ENCODE data around the gene ST3GAL3. TPM values are rescaled to one million over a fixed set of nuclear protein-coding genes. Genes with fewer than 3 reads are reported as not detected.
A peak's percentile ranks its signal among the peaks of the same experiment; 100 is the strongest.

The ST3GAL3 gene
- total RNA-seq, 4 donors from 2014 or later: 30.2 to 41.4 (median 33.2) TPM

DNA sequence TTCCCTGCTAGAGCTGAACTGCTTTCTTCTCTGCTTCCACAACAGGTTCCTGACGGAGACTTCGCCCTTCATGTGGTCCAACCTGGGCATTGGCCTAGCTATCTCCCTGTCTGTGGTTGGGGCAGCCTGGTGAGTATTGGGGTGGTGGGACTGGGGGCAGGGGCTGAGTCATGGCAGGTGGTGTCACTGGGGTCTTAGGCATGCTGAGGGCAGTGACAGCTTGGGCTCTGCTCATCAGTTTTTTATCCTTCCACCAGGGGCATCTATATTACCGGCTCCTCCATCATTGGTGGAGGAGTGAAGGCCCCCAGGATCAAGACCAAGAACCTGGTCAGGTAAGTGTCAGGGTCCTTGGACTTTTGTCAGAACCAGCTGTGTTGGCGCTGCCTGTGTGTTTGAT lies 268.7 kb downstream of the ST3GAL3 start:
- Histone ChIP-seq H3K4me1 (peaks cover 4 to 68% (median 37%) of the 10 kb centered on the region in 3 donors), H3K9me3 (no peaks in the 10 kb centered on the region), H3K36me3 (peaks cover 0 to 46% of the 10 kb centered on the region in 2 donors), H3K27ac (peak overlapping the region in 2 of 4 donors; percentile 91 to 92), H3K4me3 (peak overlapping the region; percentile 60 to 70), H3K27me3 (no peaks in the 10 kb centered on the region)
- no peak for TF ChIP-seq POLR2A (IDR thresholded peaks at IDR 0.05)
- no peak for TF ChIP-seq POLR2AphosphoS5 (IDR thresholded peaks at IDR 0.05)
- TF ChIP-seq CTCF (IDR thresholded peaks at IDR 0.05): no peak
- TF ChIP-seq EP300 (IDR thresholded peaks at IDR 0.05): no peak
- no peak for ATAC-seq
- WGBS, 2 donors (ENCODE audit: low coverage in 1 of 2): 76 to 83% methylated on average over 2 to 3 of the region's 4 CpGs

DNA sequence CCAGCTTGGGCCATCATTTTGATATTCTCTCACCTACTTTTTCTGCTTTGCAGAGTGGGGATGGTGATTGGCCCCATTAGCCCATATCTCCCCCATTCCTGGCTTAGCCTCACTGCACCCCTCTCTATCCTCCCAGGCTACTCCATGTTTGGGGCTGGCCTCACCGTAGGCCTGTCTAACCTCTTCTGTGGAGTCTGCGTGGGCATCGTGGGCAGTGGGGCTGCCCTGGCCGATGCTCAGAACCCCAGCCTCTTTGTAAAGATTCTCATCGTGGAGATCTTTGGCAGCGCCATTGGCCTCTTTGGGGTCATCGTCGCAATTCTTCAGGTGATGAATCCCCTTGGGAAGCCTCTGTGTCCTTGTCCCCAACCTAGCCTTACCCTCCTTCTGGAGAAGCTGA lies 269.6 kb downstream of the ST3GAL3 start:
- H3K27ac ChIP-seq: no peak overlapping the region
- 96% methylated on average over 4 of the region's 8 CpGs; no CpG with 5 or more reads in 1 of the 2 donors for WGBS, 2 donors (ENCODE audit: low coverage in 1 of 2)
- no peak for ATAC-seq
- H3K4me1 ChIP-seq: peaks cover 4 to 64% (median 37%) of the 10 kb centered on the region in 3 donors
- TF ChIP-seq EP300 (IDR thresholded peaks at IDR 0.05): no peak
- H3K36me3 ChIP-seq: peaks cover 0 to 46% of the 10 kb centered on the region in 2 donors
- H3K27me3 ChIP-seq: no peaks in the 10 kb centered on the region
- H3K4me3 ChIP-seq: no peak overlapping the region
- H3K9me3 ChIP-seq: no peaks in the 10 kb centered on the region

GRCh38 chr1:43977376-43978263 lies 270.3 kb downstream of the ST3GAL3 start:
- Histone ChIP-seq H3K27ac (no peak overlapping the region), H3K9me3 (no peaks in the 10 kb centered on the region), H3K4me1 (peaks cover 4 to 64% (median 37%) of the 10 kb centered on the region in 3 donors), H3K4me3 (no peak overlapping the region), H3K27me3 (no peaks in the 10 kb centered on the region), H3K36me3 (peaks cover 0 to 39% of the 10 kb centered on the region in 2 donors)
- no peak for ATAC-seq
- no peak for TF ChIP-seq EP300 (IDR thresholded peaks at IDR 0.05)
- 53 to 75% methylated on average over 2 to 9 of the region's 9 CpGs for WGBS, 2 donors (ENCODE audit: low coverage in 1 of 2)

- no CpG with 5 or more reads among the region's 5 CpGs for WGBS, 2 donors (ENCODE audit: low coverage in 1 of 2)
- Histone ChIP-seq H3K4me1 (peaks cover 4 to 64% (median 37%) of the 10 kb centered on the region in 3 donors), H3K27ac (peak overlapping the region in 1 of 4 donors; percentile 33)
Measured at GRCh38 chr1:43978264-43978550, 270.9 kb downstream of the ST3GAL3 start.

GRCh38 chr1:43978551-43979260 lies 271.4 kb downstream of the ST3GAL3 start, which contains the start of gene B4GALT2:
Gene B4GALT2, plus strand, starts transcription at chr1:43979210. Its CDS starts 1,951 bp downstream, at chr1:43981161.
- Histone ChIP-seq H3K9me3 (no peaks in the 10 kb centered on the region), H3K4me1 (peaks cover 4 to 63% (median 37%) of the 10 kb centered on the region in 3 donors), H3K4me3 (peak within 1 kb of the TSS; percentile 77 to 88), H3K36me3 (peaks cover 0 to 40% of the 10 kb centered on the region in 2 donors), H3K27me3 (no peaks in the 10 kb centered on the region), H3K27ac (peak within 1 kb of the TSS in 3 of 4 donors; percentile 54 to 80 (median 67))
- ATAC-seq: peak; percentile 35
- WGBS, 2 donors (ENCODE audit: low coverage in 1 of 2): 3 to 10% methylated on average over 8 to 11 of the region's 54 CpGs
- TF ChIP-seq CTCF (IDR thresholded peaks at IDR 0.05): no peak
- TF ChIP-seq EP300 (IDR thresholded peaks at IDR 0.05): no peak
- TF ChIP-seq POLR2AphosphoS5 (IDR thresholded peaks at IDR 0.05): no peak
- TF ChIP-seq POLR2A (IDR thresholded peaks at IDR 0.05): no peak

More at GRCh38 chr1:43978264-43978550, 270.9 kb downstream of the ST3GAL3 start:
- ATAC-seq: no peak
- TF ChIP-seq CTCF (IDR thresholded peaks at IDR 0.05): no peak
- TF ChIP-seq POLR2AphosphoS5 (IDR thresholded peaks at IDR 0.05): no peak
- no peak for TF ChIP-seq POLR2A (IDR thresholded peaks at IDR 0.05)
- TF ChIP-seq EP300 (IDR thresholded peaks at IDR 0.05): no peak
- H3K36me3 ChIP-seq: peaks cover 0 to 37% of the 10 kb centered on the region in 2 donors
- H3K27me3 ChIP-seq: no peaks in the 10 kb centered on the region
- H3K9me3 ChIP-seq: no peaks in the 10 kb centered on the region
- no peak overlapping the region for H3K4me3 ChIP-seq
